ENCODE results near the gene CTSA. TPM values are rescaled to one million over a fixed set of nuclear protein-coding genes. Genes with fewer than 3 reads are reported as not detected.

The CTSA gene
- total and polyA plus RNA-seq, 2 of the 4 experiments (the other 2 are of a cell fraction), result 19.0 to 312 TPM

- ATAC-seq (ENCODE audit: low read depth) (no peak; the same call in none of the 2 replicates), DNase-seq (no peak)
- in situ Hi-C loops (cut with MboI; ENCODE audit: low sequenced_read_pairs) (no loop called here), intact Hi-C loops (cut with micrococcal nuclease) (no loop called here), dilution Hi-C loops (cut with HindIII; ENCODE audit: low sequenced_read_pairs, unreplicated experiment) (no loop called here)
- peaks cover 93% of the 10 kb centered on the region for H3K36me3 ChIP-seq (ENCODE audit: control insufficient read depth, insufficient read depth, low read length)
- WGBS, 2 experiments (ENCODE audit: extremely low coverage in 2 of 2, insufficient read length in 1 of 2), result 93% methylated on average over 3 of the region's 7 CpGs; no CpG with 5 or more reads in 1 of the 2 experiments
- H3K9ac ChIP-seq (ENCODE audit: low read depth, low read length), result no peak overlapping the region
- BruUV-seq (replicated peaks), result no TSS peak
- H3K27ac ChIP-seq (ENCODE audit: insufficient read depth, low read length), result no peak overlapping the region
- POLR2A ChIA-PET (ENCODE audit: unreplicated experiment), result no interaction called here
- H3K23ac ChIP-seq (ENCODE audit: low read depth, low read length), result no peak overlapping the region
- H4K91ac ChIP-seq (ENCODE audit: insufficient read depth, low read depth, low read length), result no peak overlapping the region
- no peak overlapping the region for H3K14ac ChIP-seq (replicated peaks; ENCODE audit: low read depth, low read length)
- H3K4me1 ChIP-seq (ENCODE audit: control insufficient read depth, insufficient read depth, low read length), result no peaks in the 10 kb centered on the region
- TF ChIP-seq RFX5 (IDR thresholded peaks at IDR 0.05; ENCODE audit: low read depth, low read length) (no peak), ELK1 (IDR thresholded peaks at IDR 0.05; ENCODE audit: borderline replicate concordance, low read depth, low read length) (no peak), RCOR1 (IDR thresholded peaks at IDR 0.05; ENCODE audit: insufficient replicate concordance, low read length) (no peak)
- H2AK9ac ChIP-seq (replicated peaks; ENCODE audit: low read depth, low read length, poor library complexity), result no peak overlapping the region
- no peak overlapping the region for H2BK20ac ChIP-seq (ENCODE audit: low read depth, low read length)
- no peak overlapping the region for H2BK15ac ChIP-seq (ENCODE audit: low read depth, low read length)
- peaks cover 7% of the 10 kb centered on the region; the same call in 1 of the 2 replicates for H4K20me1 ChIP-seq (ENCODE audit: insufficient read depth, low read length)
- H3K4ac ChIP-seq (ENCODE audit: low read depth, low read length), result no peak overlapping the region
- H3K18ac ChIP-seq (ENCODE audit: low read depth, low read length), result no peak overlapping the region
- H2AFZ ChIP-seq (replicated peaks; ENCODE audit: low read length, poor library complexity), result no peak overlapping the region
- H3K4me3 ChIP-seq (ENCODE audit: insufficient read depth, low read depth, low read length), result no peak overlapping the region
- CTCF ChIA-PET, result no interaction called here
- H3K9me3 ChIP-seq (ENCODE audit: control insufficient read depth, insufficient read depth, low read length), result no peaks in the 10 kb centered on the region
- no peak overlapping the region for H3K56ac ChIP-seq (ENCODE audit: extremely low read depth, insufficient read depth, low read length)
- peaks cover 5% of the 10 kb centered on the region; the same call in 1 of the 2 replicates for H3K9me1 ChIP-seq (ENCODE audit: insufficient read depth, low read length)
- no peaks in the 10 kb centered on the region for H3K27me3 ChIP-seq (ENCODE audit: control insufficient read depth, insufficient read depth, low read length)
- no peak overlapping the region for H2BK120ac ChIP-seq (ENCODE audit: low read depth, low read length)
- H3K79me1 ChIP-seq (ENCODE audit: low read depth in 1 of 2, low read length in 2 of 2), result peaks cover 0 to 2% of the 10 kb centered on the region in 2 experiments; a peak in 1 of 4 replicates
- no peak overlapping the region for H2AK5ac ChIP-seq (ENCODE audit: low read depth, low read length)
- no peak overlapping the region for H4K8ac ChIP-seq (ENCODE audit: low read depth in 2 of 2, low read length in 2 of 2)
- no peak overlapping the region for H2BK5ac ChIP-seq (ENCODE audit: low read depth, low read length, poor library complexity, severe bottlenecking)
- no peak overlapping the region for H4K5ac ChIP-seq (ENCODE audit: low read depth, low read length)
- no peak overlapping the region for H3K4me2 ChIP-seq (ENCODE audit: low read depth, low read length)
Measured at GRCh38 chr20:45948261-45948733, 57.2 kb downstream of the CTSA start.

Other genes starting within 250 kb of the CTSA start
- gene WFDC11, start 221.1 kb upstream of the CTSA start, total RNA-seq (2012; rRNA removed), result not detected in 2 replicates
- not detected in 2 replicates for gene WFDC11, start 221.1 kb upstream of the CTSA start, polyA plus RNA-seq (2012; rRNA removed)
- gene WFDC13, start 189.3 kb upstream of the CTSA start, total RNA-seq (2012; rRNA removed), result not detected in 2 replicates
- gene WFDC13, start 189.3 kb upstream of the CTSA start, polyA plus RNA-seq (2012; rRNA removed), result not detected in 2 replicates
- not detected in 2 replicates for gene WFDC10B, start 186.3 kb upstream of the CTSA start, total RNA-seq (2012; rRNA removed)
- gene WFDC10B, start 186.3 kb upstream of the CTSA start, polyA plus RNA-seq (2012; rRNA removed), result not detected in 2 replicates
- not detected in 2 replicates for gene SPINT4, start 169.0 kb upstream of the CTSA start, total RNA-seq (2012; rRNA removed)
- gene SPINT4, start 169.0 kb upstream of the CTSA start, polyA plus RNA-seq (2012; rRNA removed), result not detected in 2 replicates
- gene WFDC3, start 99.5 kb upstream of the CTSA start, total RNA-seq (2012; rRNA removed), result 0.18 TPM in 1 of 2 replicates, not detected in the other
- 0.87 and 1.4 TPM in 2 replicates for gene WFDC3, start 99.5 kb upstream of the CTSA start, polyA plus RNA-seq (2012; rRNA removed)
- 17.8 and 19.4 TPM in 2 replicates for gene DNTTIP1, start 99.4 kb upstream of the CTSA start, total RNA-seq (2012; rRNA removed)
- 51.0 and 53.7 TPM in 2 replicates for gene DNTTIP1, start 99.4 kb upstream of the CTSA start, polyA plus RNA-seq (2012; rRNA removed)
- 43.4 and 43.6 TPM in 2 replicates for gene UBE2C, start 78.7 kb upstream of the CTSA start, total RNA-seq (2012; rRNA removed)
- 120 and 124 TPM in 2 replicates for gene UBE2C, start 78.7 kb upstream of the CTSA start, polyA plus RNA-seq (2012; rRNA removed)
- gene TNNC2, start 64.0 kb upstream of the CTSA start, total RNA-seq (2012; rRNA removed), result 0.28 TPM in 1 of 2 replicates, not detected in the other
- gene TNNC2, start 64.0 kb upstream of the CTSA start, polyA plus RNA-seq (2012; rRNA removed), result 0.46 and 0.53 TPM in 2 replicates
- gene SNX21, start 57.5 kb upstream of the CTSA start, total RNA-seq (2012; rRNA removed), result 10.0 and 11.1 TPM in 2 replicates
- gene SNX21, start 57.5 kb upstream of the CTSA start, polyA plus RNA-seq (2012; rRNA removed), result 17.9 and 19.2 TPM in 2 replicates
- gene ACOT8, start 33.9 kb upstream of the CTSA start, total RNA-seq (2012; rRNA removed), result 27.8 and 29.8 TPM in 2 replicates
- gene ACOT8, start 33.9 kb upstream of the CTSA start, polyA plus RNA-seq (2012; rRNA removed), result 47.5 and 54.3 TPM in 2 replicates
- gene ZSWIM3, start 33.7 kb upstream of the CTSA start, total RNA-seq (2012; rRNA removed), result 8.1 and 8.6 TPM in 2 replicates
- 2.8 and 3.3 TPM in 2 replicates for gene ZSWIM3, start 33.7 kb upstream of the CTSA start, polyA plus RNA-seq (2012; rRNA removed)
- 7.8 and 10.0 TPM in 2 replicates for gene ZSWIM1, start 10.1 kb upstream of the CTSA start, total RNA-seq (2012; rRNA removed)
- 4.2 and 4.6 TPM in 2 replicates for gene ZSWIM1, start 10.1 kb upstream of the CTSA start, polyA plus RNA-seq (2012; rRNA removed)
- gene SPATA25, start 3.7 kb upstream of the CTSA start, total RNA-seq (2012; rRNA removed), result 0.18 TPM in 1 of 2 replicates, not detected in the other
- gene SPATA25, start 3.7 kb upstream of the CTSA start, polyA plus RNA-seq (2012; rRNA removed), result 0.36 and 1.0 TPM in 2 replicates
- 0.56 and 1.1 TPM in 2 replicates for gene NEURL2, start 127 bp upstream of the CTSA start, total RNA-seq (2012; rRNA removed)
- gene NEURL2, start 127 bp upstream of the CTSA start, polyA plus RNA-seq (2012; rRNA removed), result 2.0 and 2.5 TPM in 2 replicates
- 5.0 and 5.4 TPM in 2 replicates for gene PLTP, start 20.8 kb downstream of the CTSA start, total RNA-seq (2012; rRNA removed)
- 53.5 and 55.8 TPM in 2 replicates for gene PLTP, start 20.8 kb downstream of the CTSA start, polyA plus RNA-seq (2012; rRNA removed)
- 5.4 and 6.1 TPM in 2 replicates for gene PCIF1, start 43.3 kb downstream of the CTSA start, total RNA-seq (2012; rRNA removed)
- 17.8 and 18.3 TPM in 2 replicates for gene PCIF1, start 43.3 kb downstream of the CTSA start, polyA plus RNA-seq (2012; rRNA removed)
- 11.8 and 12.5 TPM in 2 replicates for gene ZNF335, start 80.9 kb downstream of the CTSA start, total RNA-seq (2012; rRNA removed)
- 17.8 and 20.2 TPM in 2 replicates for gene ZNF335, start 80.9 kb downstream of the CTSA start, polyA plus RNA-seq (2012; rRNA removed)
- under 0.01 TPM in 2 replicates for gene MMP9, start 117.6 kb downstream of the CTSA start, total RNA-seq (2012; rRNA removed)
- 0.16 and 0.17 TPM in 2 replicates for gene MMP9, start 117.6 kb downstream of the CTSA start, polyA plus RNA-seq (2012; rRNA removed)
- not detected in 2 replicates for gene SLC12A5, start 137.9 kb downstream of the CTSA start, total RNA-seq (2012; rRNA removed)
- gene SLC12A5, start 137.9 kb downstream of the CTSA start, polyA plus RNA-seq (2012; rRNA removed), result 2.2 and 3.4 TPM in 2 replicates
- 20.6 and 22.5 TPM in 2 replicates for gene NCOA5, start 198.6 kb downstream of the CTSA start, total RNA-seq (2012; rRNA removed)
- 17.0 and 17.4 TPM in 2 replicates for gene NCOA5, start 198.6 kb downstream of the CTSA start, polyA plus RNA-seq (2012; rRNA removed)
- 0.28 and 0.36 TPM in 2 replicates for gene CD40, start 227.0 kb downstream of the CTSA start, total RNA-seq (2012; rRNA removed)
- 0.52 and 0.92 TPM in 2 replicates for gene CD40, start 227.0 kb downstream of the CTSA start, polyA plus RNA-seq (2012; rRNA removed)